ENCODE data around the gene SNPH.

- TF ChIP-seq EZH2 (IDR thresholded peaks at IDR 0.05; ENCODE audit: borderline replicate concordance, low read length) (no peak), CTCF (conservative IDR thresholded peaks at IDR 0.05 in 1 of 2, IDR thresholded peaks at IDR 0.05 in 1 of 2; ENCODE audit: extremely low read depth in 1 of 2, insufficient read depth in 1 of 2, low read depth in 1 of 2, low read length in 2 of 2) (no peak)
Measured at GRCh38 chr20:1252416-1252815, 13.7 kb upstream of the SNPH start.

Data from mammary epithelial cell (primary cell).